Progenitor cell of endocrine pancreas (in vitro differentiated cells): ENCODE measurements around the gene DNAI1. TPM values are rescaled to one million over a fixed set of nuclear protein-coding genes. Genes with fewer than 3 reads are reported as not detected.

ENCODE experiments used
- DNase-seq: peaks from one replicate; pipeline ENCODE4 v3.0.0; 2021; ENCODE audit warnings: low spot score; ENCODE audit not compliant: unreplicated experiment
- H3K27ac Mint-ChIP-seq: 2 replicates; pipeline ENCODE4 v1.8.0; 2021; ENCODE audit warnings: mild to moderate bottlenecking, moderate library complexity, mixed read lengths
- H3K27me3 Mint-ChIP-seq: 2 replicates; pipeline ENCODE4 v1.8.0; 2021; ENCODE audit warnings: mixed read lengths
- H3K36me3 Mint-ChIP-seq: 2 replicates; pipeline ENCODE4 v1.8.0; 2022; ENCODE audit warnings: mixed read lengths; ENCODE audit not compliant: insufficient read depth
- H3K4me1 Mint-ChIP-seq: 2 replicates; pipeline ENCODE4 v1.8.0; 2021; ENCODE audit warnings: low read depth, mixed read lengths
- H3K4me3 Mint-ChIP-seq: 2 replicates; pipeline ENCODE4 v1.8.0; 2021; ENCODE audit warnings: low read depth, mild to moderate bottlenecking, moderate library complexity, mixed read lengths
- H3K9me3 Mint-ChIP-seq: 2 replicates; pipeline ENCODE4 v1.8.0; 2021; ENCODE audit warnings: low read depth, mixed read lengths
- total RNA-seq: library from RNA; stranded (reverse); gene quantifications from 2 replicates; pipeline ENCODE4 v1.2.1, GENCODE V29; 2021
- TF ChIP-seq, protein P1 (sequence below): fragments of 200-600 bp; sonication (generic); IDR thresholded peaks from one replicate; pipeline ENCODE4 v1.5.0; 2021; ENCODE audit warnings: antibody characterized with exemption, mild to moderate bottlenecking; ENCODE audit not compliant: unreplicated experiment

The DNAI1 gene
- total RNA-seq, 1 donor from 2014 or later = 1.2 TPM

DNA sequence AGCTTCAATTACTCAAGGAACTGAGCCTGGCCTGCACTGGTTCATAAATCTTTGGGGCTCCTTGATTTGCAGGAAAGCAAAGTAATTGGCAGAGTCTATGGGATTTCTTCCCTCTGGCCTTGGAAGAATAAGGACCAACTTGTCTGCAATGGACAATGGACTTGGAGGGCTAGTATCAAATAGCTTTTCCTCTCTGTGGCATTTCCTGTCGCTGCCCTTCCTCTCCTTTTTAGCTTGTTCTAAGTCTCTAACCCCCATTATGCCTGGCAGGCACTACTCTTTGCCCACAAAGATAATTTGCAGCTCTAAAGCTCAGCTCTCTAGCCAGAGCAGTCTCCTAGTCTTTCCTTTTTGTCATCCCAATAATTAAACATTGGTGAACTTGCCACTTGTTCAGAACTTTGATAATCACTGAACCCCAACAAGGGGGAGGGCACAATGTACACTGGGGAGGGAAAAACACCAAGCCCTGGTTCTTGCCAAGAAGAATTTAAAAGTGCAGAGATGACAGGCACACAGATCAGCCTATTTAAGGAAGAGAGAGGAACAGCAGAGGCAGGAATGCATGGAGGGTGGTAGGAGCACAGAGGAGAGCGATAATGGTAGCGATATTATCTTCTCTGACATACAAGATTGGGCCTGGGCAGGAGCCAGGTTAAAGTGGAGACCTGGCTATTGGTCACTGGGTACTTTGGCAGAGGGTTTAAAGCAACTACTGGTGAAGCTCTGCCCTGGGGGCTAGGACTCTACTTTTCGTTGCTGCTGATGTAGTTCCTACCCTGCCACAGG lies 38.7 kb upstream of the DNAI1 start:
- Mint-ChIP-seq H3K4me3 (no peak overlapping the region), H3K27me3 (no peaks in the 10 kb centered on the region), H3K36me3 (no peaks in the 10 kb centered on the region), H3K9me3 (no peaks in the 10 kb centered on the region), H3K27ac (no peak overlapping the region), H3K4me1 (no peaks in the 10 kb centered on the region)
- TF ChIP-seq, protein P1, sequence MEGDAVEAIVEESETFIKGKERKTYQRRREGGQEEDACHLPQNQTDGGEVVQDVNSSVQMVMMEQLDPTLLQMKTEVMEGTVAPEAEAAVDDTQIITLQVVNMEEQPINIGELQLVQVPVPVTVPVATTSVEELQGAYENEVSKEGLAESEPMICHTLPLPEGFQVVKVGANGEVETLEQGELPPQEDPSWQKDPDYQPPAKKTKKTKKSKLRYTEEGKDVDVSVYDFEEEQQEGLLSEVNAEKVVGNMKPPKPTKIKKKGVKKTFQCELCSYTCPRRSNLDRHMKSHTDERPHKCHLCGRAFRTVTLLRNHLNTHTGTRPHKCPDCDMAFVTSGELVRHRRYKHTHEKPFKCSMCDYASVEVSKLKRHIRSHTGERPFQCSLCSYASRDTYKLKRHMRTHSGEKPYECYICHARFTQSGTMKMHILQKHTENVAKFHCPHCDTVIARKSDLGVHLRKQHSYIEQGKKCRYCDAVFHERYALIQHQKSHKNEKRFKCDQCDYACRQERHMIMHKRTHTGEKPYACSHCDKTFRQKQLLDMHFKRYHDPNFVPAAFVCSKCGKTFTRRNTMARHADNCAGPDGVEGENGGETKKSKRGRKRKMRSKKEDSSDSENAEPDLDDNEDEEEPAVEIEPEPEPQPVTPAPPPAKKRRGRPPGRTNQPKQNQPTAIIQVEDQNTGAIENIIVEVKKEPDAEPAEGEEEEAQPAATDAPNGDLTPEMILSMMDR = no peak
- no peak for DNase-seq

DNA sequence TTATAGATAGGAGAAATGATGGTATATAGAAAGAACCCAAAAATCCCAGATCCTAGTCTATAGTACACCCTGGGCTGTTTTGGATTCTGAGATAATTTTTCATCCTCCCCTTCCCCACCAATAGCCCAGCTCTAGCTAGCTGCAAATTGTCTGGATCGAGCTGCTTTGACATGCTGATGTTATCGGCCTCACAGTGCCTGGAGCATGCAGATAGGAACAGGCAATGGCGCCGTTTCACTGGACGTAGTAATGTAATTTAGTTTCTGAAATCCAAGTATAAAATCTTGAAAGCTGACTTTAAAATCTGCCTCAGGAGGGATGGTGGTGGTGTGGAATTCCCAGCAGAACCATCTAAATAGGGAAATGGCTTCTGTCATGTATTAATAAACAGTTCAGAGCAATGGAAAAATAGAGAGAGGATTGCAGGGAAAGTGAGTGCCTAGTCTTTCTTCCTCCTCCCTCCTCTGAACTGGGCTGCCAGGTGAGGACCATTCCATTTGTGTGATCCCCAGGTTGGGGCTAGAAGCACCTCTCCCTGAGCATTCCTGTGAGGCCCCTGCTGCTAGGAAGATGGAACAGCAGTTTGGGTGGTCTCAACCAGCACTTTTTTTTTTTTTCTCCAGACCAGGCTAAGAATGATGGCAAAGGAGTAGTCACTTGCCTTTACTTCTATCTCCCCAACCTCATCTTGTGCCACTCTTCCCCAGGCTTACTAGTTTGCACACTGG lies 32.1 kb upstream of the DNAI1 start:
- Mint-ChIP-seq H3K4me3 (no peak overlapping the region), H3K4me1 (no peaks in the 10 kb centered on the region), H3K27ac (no peak overlapping the region), H3K36me3 (no peaks in the 10 kb centered on the region), H3K9me3 (no peaks in the 10 kb centered on the region), H3K27me3 (no peaks in the 10 kb centered on the region)
- TF ChIP-seq, protein P1 = no peak
- DNase-seq = no peak

DNA sequence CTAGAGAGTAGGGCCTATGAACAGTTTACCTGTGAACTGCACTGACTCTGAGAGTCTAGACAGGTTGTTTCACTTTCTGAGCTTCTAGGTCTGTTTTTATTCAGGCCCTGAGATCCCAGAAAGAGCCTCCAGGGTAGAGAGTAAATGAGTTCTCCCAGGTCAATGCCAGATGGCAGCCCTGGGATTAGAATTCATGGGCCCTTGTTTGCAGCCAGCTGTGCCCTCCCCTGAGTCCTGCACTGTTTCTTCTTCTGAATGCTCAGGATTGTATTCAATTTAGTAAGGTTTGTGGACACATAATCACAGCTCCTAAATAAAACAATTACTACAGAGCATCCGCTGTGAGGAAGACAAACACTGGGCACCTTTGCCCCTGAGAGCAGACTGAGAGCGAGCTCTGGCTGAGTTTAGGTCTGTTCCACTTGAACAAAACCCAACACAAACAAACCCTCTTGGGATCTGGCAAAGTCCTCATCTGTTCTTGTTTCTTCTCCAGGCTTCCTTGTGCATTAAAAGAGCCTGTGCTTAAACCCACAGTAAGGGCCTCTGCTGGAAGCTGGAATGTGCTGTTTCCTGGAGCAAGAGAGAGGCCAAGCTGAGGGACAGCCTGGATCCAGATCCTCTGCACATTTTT lies 30.2 kb upstream of the DNAI1 start:
- no peak overlapping the region for H3K4me3 Mint-ChIP-seq
- H3K9me3 Mint-ChIP-seq = no peaks in the 10 kb centered on the region
- TF ChIP-seq, protein P1 = no peak
- no peak for DNase-seq
- no peak overlapping the region for H3K27ac Mint-ChIP-seq
- no peaks in the 10 kb centered on the region for H3K4me1 Mint-ChIP-seq
- no peaks in the 10 kb centered on the region for H3K27me3 Mint-ChIP-seq
- H3K36me3 Mint-ChIP-seq = no peaks in the 10 kb centered on the region

DNA sequence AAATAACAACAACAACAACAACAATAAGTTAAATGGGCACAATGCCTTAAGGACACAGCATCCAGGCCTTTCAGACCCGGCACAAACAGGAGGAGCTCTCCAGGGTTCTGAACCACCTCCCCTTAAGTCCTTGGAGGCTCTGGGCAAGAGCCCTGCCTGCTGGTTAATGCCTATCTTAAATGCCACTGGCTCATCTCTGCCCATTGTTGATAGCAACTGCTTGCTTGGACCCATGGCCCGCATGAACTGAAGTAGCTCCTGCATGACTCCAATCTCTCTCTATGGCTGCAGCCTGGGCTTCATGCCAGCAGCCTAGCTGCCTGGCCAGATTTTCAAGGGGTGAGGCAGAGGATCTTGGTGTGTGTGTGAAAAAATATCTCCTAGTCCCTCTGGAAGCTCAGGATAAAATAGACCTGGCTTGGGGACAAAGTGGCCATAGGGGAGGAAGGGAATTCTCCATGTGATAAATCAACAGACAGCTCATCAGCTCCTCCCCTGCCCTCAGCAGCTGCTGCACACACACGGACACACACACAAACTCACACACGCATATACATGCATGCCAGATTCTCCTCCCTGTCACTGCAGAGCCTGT lies 27.7 kb upstream of the DNAI1 start:
- Mint-ChIP-seq H3K4me1 (no peaks in the 10 kb centered on the region), H3K27ac (no peak overlapping the region), H3K4me3 (no peak overlapping the region), H3K9me3 (no peaks in the 10 kb centered on the region), H3K27me3 (no peaks in the 10 kb centered on the region), H3K36me3 (no peaks in the 10 kb centered on the region)
- DNase-seq = peak; percentile 44
- TF ChIP-seq, protein P1 = no peak

DNA sequence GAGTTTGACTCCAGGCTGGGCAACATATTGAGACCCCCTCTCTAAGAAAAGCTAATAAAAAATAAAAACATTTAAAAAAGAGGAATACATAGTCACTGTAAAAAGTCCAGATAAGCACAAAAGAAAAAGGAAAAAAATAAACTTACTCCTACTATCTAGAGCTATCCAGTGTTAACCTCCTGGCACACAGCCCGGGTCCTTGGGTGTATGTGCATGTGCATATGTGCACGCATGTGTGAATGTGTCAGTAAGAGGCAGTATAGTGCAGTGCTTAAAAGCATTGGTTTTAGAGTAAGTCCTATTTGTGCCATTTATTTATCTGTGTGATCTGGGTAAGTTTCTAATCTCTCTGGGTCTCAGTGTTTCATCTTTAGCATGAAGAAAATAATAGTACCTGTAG lies 26.9 kb upstream of the DNAI1 start:
- Mint-ChIP-seq H3K27me3 (no peaks in the 10 kb centered on the region), H3K4me1 (no peaks in the 10 kb centered on the region), H3K36me3 (no peaks in the 10 kb centered on the region), H3K4me3 (no peak overlapping the region), H3K9me3 (no peaks in the 10 kb centered on the region), H3K27ac (no peak overlapping the region)
- TF ChIP-seq, protein P1 = no peak
- DNase-seq = no peak
